GM12878 (cell line): ENCODE data around the gene BPGM. TPM values are rescaled to one million over a fixed set of nuclear protein-coding genes. Genes with fewer than 3 reads are reported as not detected.

Experiments
- ATAC-seq: fragments of 200-7000 bp; cut with Tn5 transposase; 3 replicates; pipeline ENCODE4 v1.9.1; 2020; ENCODE audit warnings: mild to moderate bottlenecking, moderate library complexity
- BruUV-seq: library from RNA; stranded (reverse); fragments of 400-500 nt; replicated peaks from 2 replicates; lab custom pipeline; 2021; lab: Mats Ljungman, UMichigan
- CTCF ChIA-PET: fragments of 300-600 bp; sonication (Branson Sonifier 250); formaldehyde crosslinking; extraction: SDS; loops from one replicate; lab custom pipeline; 2021; ENCODE audit warnings: inconsistent platforms; lab: Yijun Ruan, JAX
- POLR2A ChIA-PET: fragments of 350-600 bp; formaldehyde crosslinking; extraction: SDS; loops from one replicate; lab custom pipeline; 2021; ENCODE audit warnings: inconsistent platforms; lab: Charles Lee
- RAD21 ChIA-PET: fragments of 300-600 bp; sonication (Branson Sonifier 250); formaldehyde crosslinking; loops from one replicate; lab custom pipeline; 2023; ENCODE audit warnings: antibody characterized with exemption; ENCODE audit not compliant: unreplicated experiment; lab: Charles Lee
- SMC1A ChIA-PET: fragments of 300-600 bp; sonication (Branson Sonifier 250); formaldehyde crosslinking; loops from one replicate; lab custom pipeline; 2023; ENCODE audit not compliant: unreplicated experiment, uncharacterized antibody; lab: Charles Lee
- DNase-seq: peaks from one replicate; pipeline ENCODE4 v3.0.0-alpha.2; 2011; ENCODE audit warnings: low read depth, low spot score
- FAIRE-seq: peaks from 3 replicates; lab custom pipeline; 2011; peaks lifted over from hg19 to GRCh38; lab: Jason Lieb, UNC
- H2AFZ ChIP-seq: 2 replicates; pipeline ENCODE4 v1.6.0; 2011; ENCODE audit warnings: low read depth, low read length, control low read depth; ENCODE audit not compliant: control insufficient read depth
- H3K27ac ChIP-seq: 2 replicates; pipeline ENCODE4 v1.5.1; 2011; ENCODE audit warnings: control low read depth; ENCODE audit not compliant: control insufficient read depth, insufficient read depth
- H3K27me3 ChIP-seq, 2 experiments: replicated peaks in 1 of 2; 2 replicates each; pipeline versions ENCODE4 v1.6.0 to v1.6.1; 2011; ENCODE audit warnings: low read length in 1 of 2; ENCODE audit not compliant: control insufficient read depth in 2 of 2, insufficient read depth in 2 of 2
- H3K36me3 ChIP-seq, 2 experiments: 2 replicates each; pipeline ENCODE4 v1.5.1; 2011; ENCODE audit warnings: low read length in 1 of 2; ENCODE audit not compliant: control insufficient read depth in 2 of 2, insufficient read depth in 2 of 2
- H3K4me1 ChIP-seq: 2 replicates; pipeline ENCODE4 v1.6.1; 2011; ENCODE audit warnings: mild to moderate bottlenecking, low read length, moderate library complexity, mixed read lengths; ENCODE audit not compliant: control insufficient read depth, insufficient read depth
- H3K4me2 ChIP-seq: 2 replicates; pipeline ENCODE4 v1.6.0; 2011; ENCODE audit warnings: control low read depth; ENCODE audit not compliant: control insufficient read depth, insufficient read depth
- H3K4me3 ChIP-seq: fragments of 200-600 bp; sonication (generic); 2 replicates; pipeline ENCODE4 v1.5.1; 2016
- H3K79me2 ChIP-seq: 2 replicates; pipeline ENCODE4 v1.6.0; 2011; ENCODE audit warnings: low read length; ENCODE audit not compliant: control insufficient read depth, insufficient read depth
- H3K9ac ChIP-seq: 2 replicates; pipeline ENCODE4 v1.8.0; 2011; ENCODE audit warnings: low read length, control low read depth, mixed read lengths; ENCODE audit not compliant: control insufficient read depth, insufficient read depth
- H3K9me3 ChIP-seq: replicated peaks from 3 replicates; pipeline ENCODE4 v1.5.1; 2011; ENCODE audit warnings: mild to moderate bottlenecking, low read length; ENCODE audit not compliant: control insufficient read depth, insufficient read depth
- H4K20me1 ChIP-seq: 2 replicates; pipeline ENCODE4 v1.6.0; 2011; ENCODE audit not compliant: control insufficient read depth, insufficient read depth
- BACH1 ChIP-seq: fragments of 450-650 bp; IDR thresholded peaks from 2 replicates; pipeline ENCODE4 v1.6.1; 2017; ENCODE audit warnings: mild to moderate bottlenecking, borderline replicate concordance
- DPF2 ChIP-seq: fragments of 450-650 bp; IDR thresholded peaks from 2 replicates; pipeline ENCODE4 v1.6.1; 2017; ENCODE audit warnings: mild to moderate bottlenecking
- ELK1 ChIP-seq: IDR thresholded peaks from 2 replicates; pipeline ENCODE4 v1.6.1; 2012; ENCODE audit warnings: low read depth, low read length, improper control_type of control experiment
- SUPT20H ChIP-seq: IDR thresholded peaks from 2 replicates; pipeline ENCODE4 v1.6.1; 2011; ENCODE audit warnings: low read depth, mild to moderate bottlenecking, low read length, moderate library complexity, borderline replicate concordance; ENCODE audit not compliant: control insufficient read depth
- TCF3 ChIP-seq: IDR thresholded peaks from 2 replicates; pipeline ENCODE4 v1.6.1; 2012; ENCODE audit warnings: low read depth, mild to moderate bottlenecking, low read length, borderline replicate concordance; ENCODE audit not compliant: insufficient read depth
- TCF7 ChIP-seq: IDR thresholded peaks from 2 replicates; pipeline ENCODE4 v1.6.1; 2014; ENCODE audit warnings: antibody characterized with exemption, borderline replicate concordance
- WGBS: methylation state at CpG from one replicate; pipeline ENCODE4 v1.1.6; 2016; ENCODE audit warnings: low lambda C conversion rate; ENCODE audit not compliant: insufficient replicate concordance, insufficient coverage; ENCODE audit errors: missing lambda C conversion rate; 5-methylcytosine and 5-hydroxymethylcytosine counted together
- in situ Hi-C: fragments of 300-500 bp; cut with MboI; formaldehyde crosslinking; loops from 9 replicates; pipeline ENCODE4 v1.14.3; 2018; ENCODE audit warnings: mixed read lengths
- intact Hi-C: fragments of 100-400 bp; cut with micrococcal nuclease; formaldehyde crosslinking; loops from one replicate; pipeline ENCODE4 v1.14.2; 2022; ENCODE audit not compliant: unreplicated experiment
- polyA plus RNA-seq, 11 experiments: library from polyadenylated mRNA; depleted of rRNA in 4 of 11; unstranded in 6 of 11; stranded (reverse) in 5 of 11; fragments of >200 nt; fragmentation: Nextera tagmentation in 4 of 11; fragmentation: Illumina TruSeq in 1 of 11; extraction: Ambion mirVana in 4 of 11; extraction: Trizol in 1 of 11; gene quantifications; 1 replicate in 1 of 11; 2 replicates in 10 of 11; pipeline versions ENCODE4 v1.2.1 to v1.2.3, GENCODE V29; 2011 to 2016; ENCODE audit warnings: inconsistent platforms in 2 of 11, missing spikeins in 2 of 11, low read depth in 1 of 11
- total RNA-seq, 4 experiments: library from RNA; depleted of rRNA in 3 of 4; stranded (reverse); fragments of >200 nt in 3 of 4; fragmentation: Illumina TruSeq in 1 of 4; extraction: Trizol in 1 of 4; gene quantifications; 2 replicates each; pipeline versions ENCODE4 v1.2.1 to v1.2.3, GENCODE V29; 2013 to 2021

The BPGM gene
- total and polyA plus RNA-seq, 10 of the 15 experiments (the other 5 are each of a cell fraction or from before 2014, with no cell fraction given), result 9.0 to 20.1 (median 15.2) TPM

- SMC1A ChIA-PET, result no interaction called here
- TF ChIP-seq DPF2 (no peak), TCF7 (no peak), ELK1 (no peak), TCF3 (no peak), SUPT20H (no peak), BACH1 (no peak)
- POLR2A ChIA-PET, result no interaction called here
- peaks cover 1 to 10% of the 10 kb centered on the region in 2 experiments; a peak in 3 of 4 replicates for H3K27me3 ChIP-seq
- no peak overlapping the region for H3K4me2 ChIP-seq
- no peaks in the 10 kb centered on the region for H3K79me2 ChIP-seq
- CTCF ChIA-PET, result interaction anchor here (1.4 to 1.7 kb wide), 2 partner anchors 16 to 236 kb away, joined by 4 to 5 read pairs; no protein-coding TSS in a partner anchor
- RAD21 ChIA-PET, result interaction anchor here (0.7 kb wide), 1 partner anchor 99 kb away, joined by 3 read pairs; no protein-coding TSS in a partner anchor
- in situ Hi-C loops (no loop called here), intact Hi-C loops (no loop called here)
- no peaks in the 10 kb centered on the region for H3K9me3 ChIP-seq
- WGBS, result 37% methylated on average over 5 of the region's 5 CpGs
- H4K20me1 ChIP-seq, result no peaks in the 10 kb centered on the region
- ATAC-seq (no peak), DNase-seq (no peak), FAIRE-seq (no peak)
- H3K4me1 ChIP-seq, result no peaks in the 10 kb centered on the region
- no peak overlapping the region for H3K9ac ChIP-seq
- no peak overlapping the region for H3K4me3 ChIP-seq
- H2AFZ ChIP-seq, result no peak overlapping the region
- BruUV-seq, result no TSS peak
- no peaks in the 10 kb centered on the region for H3K36me3 ChIP-seq
- no peak overlapping the region for H3K27ac ChIP-seq
These were observed 59.8 kb downstream of the BPGM start for GRCh38 chr7:134706468-134706867.
